Measurements from ENCODE around the gene BRCA1. TPM values are rescaled to one million over a fixed set of nuclear protein-coding genes. Genes with fewer than 3 reads are reported as not detected.
A peak's percentile ranks its signal among the peaks of the same experiment; 100 is the strongest.
"Not testable (repeated sequence)": the region's sequence is repeated elsewhere in the genome, so short reads cannot be mapped to it uniquely, and the experiment has no call there.

BRCA1 gene
- total and polyA plus RNA-seq, 2 donors (not counting 1 experiment from before 2014, with no cell fraction given) = 2.4 to 7.2 TPM

- POLR2A ChIA-PET = no interaction called here
- H3K9ac ChIP-seq (ENCODE audit: low read length) = no peak overlapping the region
- no peak overlapping the region for H2AFZ ChIP-seq (ENCODE audit: insufficient read depth, low read depth, low read length, poor library complexity, severe bottlenecking)
- CTCF ChIA-PET = interaction anchor here (0.7 kb wide), 1 partner anchor 126 kb away, joined by 3 read pairs; the partner anchor contains the start of gene IFI35
- DNase-seq (no peak), ATAC-seq (ENCODE audit: low read depth) (no peak)
- H3K27ac ChIP-seq (ENCODE audit: low read length in 2 of 2) = no peak overlapping the region
- no peak for TF ChIP-seq CTCF (IDR thresholded peaks at IDR 0.05)
- no peak for TF ChIP-seq EZH2 (IDR thresholded peaks at IDR 0.05; ENCODE audit: borderline replicate concordance, insufficient read depth, low read depth, low read length, poor library complexity, severe bottlenecking)
- Mint-ChIP-seq H3K9me3 (ENCODE audit: insufficient read depth) (no peaks in the 10 kb centered on the region), H3K4me3 (no peak overlapping the region), H3K4me1 (peaks cover 29% of the 10 kb centered on the region), H3K27ac (no peak overlapping the region), H3K27me3 (no peaks in the 10 kb centered on the region)
- no peaks in the 10 kb centered on the region for H3K27me3 ChIP-seq (replicated peaks in 1 of 4; ENCODE audit: control extremely low read depth in 1 of 4, control insufficient read depth in 3 of 4, insufficient read depth in 4 of 4, low read length in 3 of 4)
- no peaks in the 10 kb centered on the region for H4K20me1 ChIP-seq (ENCODE audit: control insufficient read depth, insufficient read depth, low read length, poor library complexity, severe bottlenecking)
- H3K4me1 ChIP-seq (ENCODE audit: control insufficient read depth in 2 of 2, insufficient read depth in 2 of 2, low read length in 2 of 2) = peaks cover 0 to 4% of the 10 kb centered on the region in 2 donors
- H3K36me3 ChIP-seq (replicated peaks in 1 of 2; ENCODE audit: control extremely low read depth in 1 of 2, control insufficient read depth in 1 of 2, extremely low read depth in 1 of 2, insufficient read depth in 2 of 2, low read length in 1 of 2) = peaks cover 0 to 17% of the 10 kb centered on the region in 2 experiments
- H3K9me3 ChIP-seq (ENCODE audit: control extremely low read depth in 1 of 3, control insufficient read depth in 2 of 3, insufficient read depth in 1 of 3, low read length in 2 of 3) = no peaks in the 10 kb centered on the region
- H3K4me2 ChIP-seq (replicated peaks; ENCODE audit: low read depth, low read length, poor library complexity, severe bottlenecking) = no peak overlapping the region
- no peak overlapping the region for H3K4me3 ChIP-seq (ENCODE audit: control extremely low read depth in 1 of 5, extremely low read depth in 1 of 5, insufficient read depth in 1 of 5, low read depth in 2 of 5, low read length in 4 of 5)
- WGBS (ENCODE audit: insufficient coverage) = no CpG with 5 or more reads among the region's 2 CpGs
- intact Hi-C loops (cut with micrococcal nuclease) = no loop called here
- no peaks in the 10 kb centered on the region for H3K79me2 ChIP-seq (ENCODE audit: control insufficient read depth, insufficient read depth, low read length)
These were observed 7.0 kb upstream of the BRCA1 start for GRCh38 chr17:43132117-43132516.

- Histone ChIP-seq H3K27me3 (replicated peaks in 1 of 4; ENCODE audit: control extremely low read depth in 1 of 4, control insufficient read depth in 3 of 4, insufficient read depth in 4 of 4, low read length in 3 of 4) (no peaks in the 10 kb centered on the region), H3K27ac (ENCODE audit: low read length in 2 of 2) (no peak overlapping the region), H3K9me3 (ENCODE audit: control extremely low read depth in 1 of 3, control insufficient read depth in 2 of 3, insufficient read depth in 1 of 3, low read length in 2 of 3) (no peaks in the 10 kb centered on the region), H3K4me3 (ENCODE audit: control extremely low read depth in 1 of 5, extremely low read depth in 1 of 5, insufficient read depth in 1 of 5, low read depth in 2 of 5, low read length in 4 of 5) (no peak overlapping the region), H3K4me1 (ENCODE audit: control insufficient read depth in 2 of 2, insufficient read depth in 2 of 2, low read length in 2 of 2) (peaks cover 7 to 20% of the 10 kb centered on the region in 2 donors), H3K79me2 (ENCODE audit: control insufficient read depth, insufficient read depth, low read length) (peaks cover 18% of the 10 kb centered on the region), H3K4me2 (replicated peaks; ENCODE audit: low read depth, low read length, poor library complexity, severe bottlenecking) (no peak overlapping the region), H2AFZ (ENCODE audit: insufficient read depth, low read depth, low read length, poor library complexity, severe bottlenecking) (no peak overlapping the region), H4K20me1 (ENCODE audit: control insufficient read depth, insufficient read depth, low read length, poor library complexity, severe bottlenecking) (no peaks in the 10 kb centered on the region), H3K36me3 (replicated peaks in 1 of 2; ENCODE audit: control extremely low read depth in 1 of 2, control insufficient read depth in 1 of 2, extremely low read depth in 1 of 2, insufficient read depth in 2 of 2, low read length in 1 of 2) (peaks cover 0 to 15% of the 10 kb centered on the region in 2 experiments), H3K9ac (ENCODE audit: low read length) (no peak overlapping the region)
- no peak overlapping the region for H3K4me3 Mint-ChIP-seq
- TF ChIP-seq EZH2 (IDR thresholded peaks at IDR 0.05; ENCODE audit: borderline replicate concordance, insufficient read depth, low read depth, low read length, poor library complexity, severe bottlenecking) (no peak), CTCF (IDR thresholded peaks at IDR 0.05) (no peak)
- DNase-seq = no peak
- no peak for ATAC-seq (ENCODE audit: low read depth)
- intact Hi-C loops (cut with micrococcal nuclease) = no loop called here
- H3K4me1 Mint-ChIP-seq = peaks cover 32% of the 10 kb centered on the region
- H3K27ac Mint-ChIP-seq = no peak overlapping the region
- POLR2A ChIA-PET = no interaction called here
- CTCF ChIA-PET = no interaction called here
- 98% methylated on average over 7 of the region's 11 CpGs for WGBS (ENCODE audit: insufficient coverage)
- H3K9me3 Mint-ChIP-seq (ENCODE audit: insufficient read depth) = no peaks in the 10 kb centered on the region
- no peaks in the 10 kb centered on the region for H3K27me3 Mint-ChIP-seq
These were observed 4.5 kb upstream of the BRCA1 start for GRCh38 chr17:43129671-43130010.

- intact Hi-C loops (cut with micrococcal nuclease); DNase-seq; H3K9me3 ChIP-seq (ENCODE audit: control extremely low read depth in 1 of 3, control insufficient read depth in 2 of 3, insufficient read depth in 1 of 3, low read length in 2 of 3); CTCF ChIA-PET; H3K27me3 ChIP-seq (replicated peaks in 1 of 4; ENCODE audit: control extremely low read depth in 1 of 4, control insufficient read depth in 3 of 4, insufficient read depth in 4 of 4, low read length in 3 of 4); H2AFZ ChIP-seq (ENCODE audit: insufficient read depth, low read depth, low read length, poor library complexity, severe bottlenecking); H3K4me2 ChIP-seq (replicated peaks; ENCODE audit: low read depth, low read length, poor library complexity, severe bottlenecking); H3K36me3 ChIP-seq (replicated peaks in 1 of 2; ENCODE audit: control extremely low read depth in 1 of 2, control insufficient read depth in 1 of 2, extremely low read depth in 1 of 2, insufficient read depth in 2 of 2, low read length in 1 of 2); H4K20me1 ChIP-seq (ENCODE audit: control insufficient read depth, insufficient read depth, low read length, poor library complexity, severe bottlenecking); H3K9ac ChIP-seq (ENCODE audit: low read length); H3K27ac ChIP-seq (ENCODE audit: low read length in 2 of 2); H3K4me3 ChIP-seq (ENCODE audit: control extremely low read depth in 1 of 5, extremely low read depth in 1 of 5, insufficient read depth in 1 of 5, low read depth in 2 of 5, low read length in 4 of 5); H3K9me3 Mint-ChIP-seq (ENCODE audit: insufficient read depth); H3K27me3 Mint-ChIP-seq; ATAC-seq (ENCODE audit: low read depth): not testable (repeated sequence)
- peaks cover 28% of the 10 kb centered on the region for H3K79me2 ChIP-seq (ENCODE audit: control insufficient read depth, insufficient read depth, low read length)
- Mint-ChIP-seq H3K27ac (peak overlapping the region; percentile 77), H3K4me3 (peak overlapping the region; percentile 73), H3K4me1 (peaks cover 35% of the 10 kb centered on the region)
- POLR2A ChIA-PET = interaction anchor here (0.6 to 1.3 kb wide), 2 partner anchors 44 to 1072 kb away, joined by 5 read pairs; partner anchors contain the start of gene NBR1
- peaks cover 12 to 24% of the 10 kb centered on the region in 2 donors for H3K4me1 ChIP-seq (ENCODE audit: control insufficient read depth in 2 of 2, insufficient read depth in 2 of 2, low read length in 2 of 2)
- WGBS (ENCODE audit: insufficient coverage) = 100% methylated on average over 2 of the region's 6 CpGs
These were observed 2.2 kb upstream of the BRCA1 start for GRCh38 chr17:43127333-43127876.
